ENCODE data around the gene BIRC2.

- TF ChIP-seq SIN3A (IDR thresholded peaks at IDR 0.05; ENCODE audit: borderline replicate concordance, insufficient read depth, low read depth, low read length) (no peak), TCF7L2 (IDR thresholded peaks at IDR 0.05; ENCODE audit: low read depth, low read length) (no peak)
Observed at GRCh38 chr11:102398297-102398696, 51.3 kb downstream of the BIRC2 start.
